Measurements from ENCODE around the gene CACNA1F. TPM values are rescaled to one million over a fixed set of nuclear protein-coding genes. Genes with fewer than 3 reads are reported as not detected.
A peak's percentile ranks its signal among the peaks of the same experiment; 100 is the strongest.

The CACNA1F gene
- total and polyA plus RNA-seq, 10 of the 15 experiments (the other 5 are each of a cell fraction or from before 2014, with no cell fraction given) = 0.01 to 0.32 (median 0.05) TPM; not detected in 5

GRCh38 chrX:49190821-49191573 is 42.1 kb downstream of the CACNA1F start (continued):
- TF ChIP-seq TAF1 (IDR thresholded peaks at IDR 0.05; ENCODE audit: borderline replicate concordance, low read depth, low read length) = 0 out of 2 replicates have a peak, but pooled peaks have one; percentile 35
- peak; percentile 82 to 90 for TF ChIP-seq IKZF2 (IDR thresholded peaks at IDR 0.05)
- peak; percentile 82 for TF ChIP-seq NFYB (IDR thresholded peaks at IDR 0.05; ENCODE audit: insufficient read depth, low read depth, low read length)
- TF ChIP-seq FOXK2 (IDR thresholded peaks at IDR 0.05) = peak; percentile 59
- peak; percentile 96 for TF ChIP-seq SKIL (IDR thresholded peaks at IDR 0.05; ENCODE audit: low read depth, poor library complexity, severe bottlenecking)
- peak; percentile 97 for TF ChIP-seq SP1 (IDR thresholded peaks at IDR 0.05; ENCODE audit: low read depth, low read length)
- TF ChIP-seq KLF5 (IDR thresholded peaks at IDR 0.05; ENCODE audit: partially characterized antibody) = peak; percentile 93
- 0 out of 2 replicates have a peak, but pooled peaks have one; percentile 17 for TF ChIP-seq ELK1 (IDR thresholded peaks at IDR 0.05; ENCODE audit: low read depth, low read length)
- TF ChIP-seq IRF3 (IDR thresholded peaks at IDR 0.05) = peak; percentile 93
- TF ChIP-seq SPI1 (IDR thresholded peaks at IDR 0.05; ENCODE audit: borderline replicate concordance, insufficient read depth, low read depth, low read length) = no peak
- peak; percentile 23; the same call in 1 of the 2 replicates for TF ChIP-seq MXI1 (IDR thresholded peaks at IDR 0.05; ENCODE audit: low read depth, low read length)
- TF ChIP-seq NKRF (conservative IDR thresholded peaks at IDR 0.05) = no peak
- TF ChIP-seq ZBTB40 (IDR thresholded peaks at IDR 0.05; ENCODE audit: borderline replicate concordance) = peak; percentile 89
- no peak for TF ChIP-seq BCL3 (IDR thresholded peaks at IDR 0.05; ENCODE audit: borderline replicate concordance, insufficient read depth, low read depth, low read length, poor library complexity, severe bottlenecking)
- TF ChIP-seq EED (IDR thresholded peaks at IDR 0.05; ENCODE audit: low read depth) = peak; percentile 68
- peak; percentile 91 for TF ChIP-seq CREB1 (IDR thresholded peaks at IDR 0.05; ENCODE audit: low read depth)

Measured in GM12878 (cell line).